ENCODE measurements around the gene RNF8.

Gene RNF8

GRCh38 chr6:37391120-37391519 is 37.3 kb downstream of the RNF8 start:
- no peaks in the 10 kb centered on the region for H3K27me3 Mint-ChIP-seq (ENCODE audit: low read depth)
- no peaks in the 10 kb centered on the region for H3K9me3 Mint-ChIP-seq
- no peaks in the 10 kb centered on the region for H3K4me1 Mint-ChIP-seq
- H3K27ac Mint-ChIP-seq, result no peak overlapping the region
- H3K36me3 Mint-ChIP-seq (ENCODE audit: low read depth), result peaks cover 14% of the 10 kb centered on the region
- TF ChIP-seq CTCF (IDR thresholded peaks at IDR 0.05; ENCODE audit: unreplicated experiment in 3 of 3), result no peak
- no peak overlapping the region for H3K4me3 Mint-ChIP-seq

DNA sequence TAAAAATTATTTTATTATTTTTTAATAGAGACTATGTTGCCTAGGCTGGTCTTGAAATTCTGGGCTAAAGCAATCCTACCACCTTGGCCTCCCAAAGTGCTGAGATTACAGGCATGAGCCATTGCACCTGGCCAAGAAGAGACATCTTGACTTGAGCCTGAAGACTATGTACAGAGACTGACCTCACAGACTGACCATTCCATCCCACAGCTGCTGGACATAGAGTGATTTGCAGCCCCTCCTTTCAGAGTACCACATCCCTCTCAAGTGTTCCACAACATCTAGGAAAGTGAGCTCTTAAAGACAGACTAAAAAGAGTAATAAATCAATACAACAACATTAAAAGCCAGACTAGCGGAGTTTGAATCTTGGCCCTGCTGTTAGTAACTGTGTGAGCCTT is 39.0 kb downstream of the RNF8 start:
- Mint-ChIP-seq H3K27me3 (ENCODE audit: low read depth) (no peaks in the 10 kb centered on the region), H3K4me3 (no peak overlapping the region), H3K9me3 (no peaks in the 10 kb centered on the region), H3K27ac (no peak overlapping the region), H3K36me3 (ENCODE audit: low read depth) (peaks cover 10% of the 10 kb centered on the region), H3K4me1 (no peaks in the 10 kb centered on the region)
- no peak for TF ChIP-seq CTCF (IDR thresholded peaks at IDR 0.05; ENCODE audit: unreplicated experiment in 3 of 3)

DNA sequence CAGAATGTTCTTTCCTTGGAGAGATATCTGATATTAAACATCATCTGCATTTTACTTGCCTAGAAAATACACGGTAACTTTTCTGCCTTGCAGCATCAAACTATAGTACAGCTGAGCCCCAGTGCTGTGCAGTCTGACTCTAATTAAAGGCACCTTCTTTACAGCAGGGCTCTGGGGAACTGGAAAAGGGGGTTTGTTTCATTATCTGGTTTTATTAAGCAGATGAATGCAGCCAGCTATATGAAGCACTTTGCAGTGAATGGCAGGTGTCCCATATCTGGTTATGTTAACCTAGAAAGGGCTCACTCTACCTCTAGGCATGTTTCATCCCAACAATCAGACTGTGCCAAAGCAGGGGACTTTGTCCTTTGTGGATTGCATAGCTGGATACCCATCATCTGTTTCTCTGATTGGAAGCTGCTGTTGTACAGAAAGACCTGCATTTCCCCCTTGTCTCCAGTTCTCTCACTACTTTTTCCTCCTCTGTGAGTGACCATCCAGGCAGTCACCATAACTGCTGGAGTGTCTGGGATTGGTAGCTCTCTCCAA is 39.7 kb downstream of the RNF8 start:
- H3K4me3 Mint-ChIP-seq, result no peak overlapping the region
- TF ChIP-seq CTCF (IDR thresholded peaks at IDR 0.05; ENCODE audit: unreplicated experiment in 3 of 3), result no peak
- no peaks in the 10 kb centered on the region for H3K9me3 Mint-ChIP-seq
- no peaks in the 10 kb centered on the region for H3K4me1 Mint-ChIP-seq
- H3K36me3 Mint-ChIP-seq (ENCODE audit: low read depth), result peaks cover 10% of the 10 kb centered on the region
- H3K27me3 Mint-ChIP-seq (ENCODE audit: low read depth), result peaks cover 4% of the 10 kb centered on the region
- H3K27ac Mint-ChIP-seq, result no peak overlapping the region

- H3K4me1 Mint-ChIP-seq, result no peaks in the 10 kb centered on the region
- H3K36me3 Mint-ChIP-seq (ENCODE audit: low read depth), result peaks cover 4% of the 10 kb centered on the region
- H3K27me3 Mint-ChIP-seq (ENCODE audit: low read depth), result peaks cover 12% of the 10 kb centered on the region
- no peak for TF ChIP-seq CTCF (IDR thresholded peaks at IDR 0.05; ENCODE audit: unreplicated experiment in 3 of 3)
- H3K9me3 Mint-ChIP-seq, result no peaks in the 10 kb centered on the region
- H3K27ac Mint-ChIP-seq, result no peak overlapping the region
- no peak overlapping the region for H3K4me3 Mint-ChIP-seq
These were observed 42.9 kb downstream of the RNF8 start for GRCh38 chr6:37396571-37397180.

- H3K27ac Mint-ChIP-seq, result no peak overlapping the region
- no peak for TF ChIP-seq CTCF (IDR thresholded peaks at IDR 0.05; ENCODE audit: unreplicated experiment in 3 of 3)
- H3K9me3 Mint-ChIP-seq, result no peaks in the 10 kb centered on the region
- no peaks in the 10 kb centered on the region for H3K36me3 Mint-ChIP-seq (ENCODE audit: low read depth)
- no peak overlapping the region for H3K4me3 Mint-ChIP-seq
- H3K27me3 Mint-ChIP-seq (ENCODE audit: low read depth), result peaks cover 12% of the 10 kb centered on the region
- H3K4me1 Mint-ChIP-seq, result no peaks in the 10 kb centered on the region
These were observed 45.3 kb downstream of the RNF8 start for GRCh38 chr6:37399131-37399530.
